Prostate gland (tissue), 2 donors: ENCODE results near the gene DST. TPM values are rescaled to one million over a fixed set of nuclear protein-coding genes. Genes with fewer than 3 reads are reported as not detected.

Experiments used
- DNase-seq: peaks from one replicate; pipeline ENCODE4 v3.0.0-alpha.2; 2019; ENCODE audit warnings: low spot score
- H3K27ac ChIP-seq, 2 donors: fragments of 200-600 bp; sonication (generic); 2 replicates each; pipeline ENCODE4 v1.5.1; 2017 to 2019
- H3K27me3 ChIP-seq: fragments of 200-600 bp; sonication (generic); replicated peaks from 2 replicates; pipeline ENCODE4 v1.5.1; 2019; ENCODE audit not compliant: insufficient read depth
- H3K36me3 ChIP-seq, 2 donors: fragments of 200-600 bp; sonication (generic); 1 replicate in 1 of 2; 2 replicates in 1 of 2; pipeline versions ENCODE4 v1.5.1 to v1.8.1; 2017 to 2019
- H3K4me1 ChIP-seq: fragments of 200-600 bp; sonication (generic); replicated peaks from 2 replicates; pipeline ENCODE4 v1.5.1; 2019
- H3K4me3 ChIP-seq, 2 donors: fragments of 200-600 bp; sonication (generic); 2 replicates each; pipeline ENCODE4 v1.5.1; 2017 to 2019
- H3K9me3 ChIP-seq: fragments of 200-600 bp; sonication (generic); 2 replicates; pipeline ENCODE4 v1.5.1; 2017
- POLR2A ChIP-seq: fragments of 450-650 bp; IDR thresholded peaks from one replicate; pipeline ENCODE4 v1.6.1; 2016; ENCODE audit warnings: antibody characterized with exemption, mild to moderate bottlenecking
- POLR2AphosphoS5 ChIP-seq: sonication (generic); formaldehyde crosslinking; IDR thresholded peaks from one replicate; pipeline ENCODE4 v1.6.1; 2017; ENCODE audit warnings: antibody characterized with exemption
- WGBS: methylation state at CpG from one replicate; pipeline ENCODE4 v1.1.5; 2018; 5-methylcytosine and 5-hydroxymethylcytosine counted together
- intact Hi-C: fragments of 100-400 bp; cut with DNase I; formaldehyde crosslinking; loops from one replicate; pipeline ENCODE4 v1.14.2; 2022
- total RNA-seq, 2 donors: library from RNA; depleted of rRNA; stranded (reverse); fragments of >200 nt; gene quantifications; one replicate each; pipeline ENCODE4 v1.1.0, GENCODE V29; 2016
- TF ChIP-seq, protein P1 (sequence below), 4 experiments: fragments of 200-600 bp in 2 of 4; fragments of 450-650 bp in 2 of 4; sonication (generic) in 2 of 4; IDR thresholded peaks; 1 replicate in 3 of 4; 2 replicates in 1 of 4; pipeline ENCODE4 v1.5.1; 2016 to 2019; ENCODE audit warnings: antibody characterized with exemption in 4 of 4, mild to moderate bottlenecking in 2 of 4, moderate library complexity in 2 of 4

The DST gene
- total RNA-seq, 2 donors from 2014 or later = 131 to 242 TPM

- Histone ChIP-seq H3K4me3 (no peak overlapping the region), H3K27me3 (no peaks in the 10 kb centered on the region), H3K36me3 (no peaks in the 10 kb centered on the region), H3K27ac (no peak overlapping the region), H3K9me3 (no peaks in the 10 kb centered on the region), H3K4me1 (no peaks in the 10 kb centered on the region)
- 41% methylated on average over 2 of the region's 2 CpGs for WGBS
- TF ChIP-seq, protein P1, sequence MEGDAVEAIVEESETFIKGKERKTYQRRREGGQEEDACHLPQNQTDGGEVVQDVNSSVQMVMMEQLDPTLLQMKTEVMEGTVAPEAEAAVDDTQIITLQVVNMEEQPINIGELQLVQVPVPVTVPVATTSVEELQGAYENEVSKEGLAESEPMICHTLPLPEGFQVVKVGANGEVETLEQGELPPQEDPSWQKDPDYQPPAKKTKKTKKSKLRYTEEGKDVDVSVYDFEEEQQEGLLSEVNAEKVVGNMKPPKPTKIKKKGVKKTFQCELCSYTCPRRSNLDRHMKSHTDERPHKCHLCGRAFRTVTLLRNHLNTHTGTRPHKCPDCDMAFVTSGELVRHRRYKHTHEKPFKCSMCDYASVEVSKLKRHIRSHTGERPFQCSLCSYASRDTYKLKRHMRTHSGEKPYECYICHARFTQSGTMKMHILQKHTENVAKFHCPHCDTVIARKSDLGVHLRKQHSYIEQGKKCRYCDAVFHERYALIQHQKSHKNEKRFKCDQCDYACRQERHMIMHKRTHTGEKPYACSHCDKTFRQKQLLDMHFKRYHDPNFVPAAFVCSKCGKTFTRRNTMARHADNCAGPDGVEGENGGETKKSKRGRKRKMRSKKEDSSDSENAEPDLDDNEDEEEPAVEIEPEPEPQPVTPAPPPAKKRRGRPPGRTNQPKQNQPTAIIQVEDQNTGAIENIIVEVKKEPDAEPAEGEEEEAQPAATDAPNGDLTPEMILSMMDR (IDR thresholded peaks at IDR 0.05) = no peak
- TF ChIP-seq POLR2A (no peak), POLR2AphosphoS5 (no peak)
- no peak for DNase-seq
- intact Hi-C loops = no loop called here
Measured at GRCh38 chr6:56573624-56574023, 69.1 kb downstream of the DST start.

DNA sequence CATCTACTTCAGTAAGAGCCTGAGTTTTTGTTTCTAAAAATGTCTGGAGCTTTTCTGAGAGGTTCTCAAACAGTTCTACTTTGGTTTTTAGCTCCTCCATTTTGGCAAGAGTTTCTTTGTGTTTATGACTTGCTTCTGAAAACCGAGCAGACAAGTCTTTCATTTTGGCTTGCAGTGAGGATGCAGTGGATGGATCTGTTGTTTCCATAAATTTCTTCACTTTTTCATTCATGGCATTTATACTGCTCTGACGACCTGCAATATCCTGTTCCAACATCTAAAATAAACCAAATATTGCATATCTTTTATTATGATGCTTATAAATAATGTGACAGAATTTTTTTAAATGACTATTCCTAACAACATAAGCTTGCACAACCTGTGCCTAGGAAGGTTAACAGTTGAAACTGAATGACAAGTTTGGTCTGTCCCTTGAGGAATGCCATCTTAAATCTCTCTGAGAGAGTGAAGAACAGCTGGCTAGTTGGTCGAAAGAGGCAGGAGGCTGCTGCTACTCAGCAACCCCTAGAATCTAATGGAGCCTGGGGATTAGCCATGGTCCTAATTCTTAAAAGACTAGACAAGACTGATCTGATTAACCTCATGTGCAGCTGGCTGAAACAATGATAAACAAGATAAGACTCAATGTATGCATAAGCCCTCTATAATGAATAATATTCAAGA is 69.8 kb downstream of the DST start:
- Histone ChIP-seq H3K27ac (no peak overlapping the region), H3K9me3 (no peaks in the 10 kb centered on the region), H3K4me1 (no peaks in the 10 kb centered on the region), H3K36me3 (no peaks in the 10 kb centered on the region), H3K27me3 (no peaks in the 10 kb centered on the region), H3K4me3 (no peak overlapping the region)
- 25% methylated on average over 3 of the region's 3 CpGs for WGBS
- TF ChIP-seq POLR2A = no peak
- no peak for TF ChIP-seq POLR2AphosphoS5
- TF ChIP-seq, protein P1 (IDR thresholded peaks at IDR 0.05) = no peak
- intact Hi-C loops = no loop called here
- no peak for DNase-seq

GRCh38 chr6:56571605-56572004 is 71.1 kb downstream of the DST start:
- Histone ChIP-seq H3K36me3 (no peaks in the 10 kb centered on the region), H3K27ac (no peak overlapping the region), H3K27me3 (no peaks in the 10 kb centered on the region), H3K4me3 (no peak overlapping the region), H3K9me3 (no peaks in the 10 kb centered on the region), H3K4me1 (no peaks in the 10 kb centered on the region)
- intact Hi-C loops = no loop called here
- WGBS = 78% methylated on average over 4 of the region's 4 CpGs
- no peak for TF ChIP-seq POLR2AphosphoS5
- no peak for TF ChIP-seq POLR2A
- TF ChIP-seq, protein P1 (IDR thresholded peaks at IDR 0.05) = no peak
- DNase-seq = no peak

DNA sequence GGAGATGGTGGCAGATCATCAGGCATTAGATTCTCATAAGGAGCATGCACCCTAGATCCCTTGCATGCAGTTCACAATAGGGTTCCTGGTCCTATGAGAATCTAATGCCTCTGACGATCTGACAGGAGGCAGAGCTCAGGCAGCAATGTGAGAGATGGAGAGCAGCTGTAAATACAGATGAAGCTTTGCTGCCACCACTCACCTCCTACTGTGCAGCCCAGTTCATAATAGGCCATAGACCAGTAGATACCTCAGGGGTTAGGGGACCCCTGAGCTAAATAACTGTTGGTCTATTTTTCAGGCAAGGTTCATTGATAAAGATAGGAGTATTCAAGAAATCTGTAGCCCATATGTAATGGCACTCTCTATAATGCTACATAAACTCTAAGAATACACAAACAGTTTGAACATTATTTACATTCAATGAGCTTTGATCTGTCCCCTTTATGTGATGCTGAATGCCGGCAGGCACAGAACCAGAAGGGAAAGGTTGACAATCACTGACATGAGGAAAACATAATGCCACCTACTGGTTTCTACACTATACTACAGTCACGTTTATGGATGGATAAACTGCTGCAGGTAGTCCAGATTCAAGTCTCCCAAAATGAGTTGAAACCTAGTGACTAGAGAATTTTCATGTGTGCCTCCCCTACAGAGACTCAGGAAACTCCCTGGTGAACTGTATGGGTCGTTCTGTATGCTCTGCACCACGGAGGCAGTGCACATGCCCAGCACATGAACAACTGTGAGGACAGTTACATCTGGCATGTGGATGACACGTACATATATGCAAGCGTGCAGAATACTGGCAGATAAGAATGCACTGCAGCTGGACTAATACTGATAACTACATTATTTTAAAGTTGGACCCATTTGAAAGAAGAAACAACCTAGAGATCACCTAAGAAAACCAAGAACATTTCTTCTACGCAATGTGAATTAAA is 72.0 kb downstream of the DST start:
- no peak overlapping the region for H3K4me3 ChIP-seq
- no peaks in the 10 kb centered on the region for H3K36me3 ChIP-seq
- H3K4me1 ChIP-seq = no peaks in the 10 kb centered on the region
- intact Hi-C loops = no loop called here
- no peaks in the 10 kb centered on the region for H3K9me3 ChIP-seq
- WGBS = 59% methylated on average over 8 of the region's 8 CpGs
- TF ChIP-seq POLR2A = no peak
- TF ChIP-seq, protein P1 (IDR thresholded peaks at IDR 0.05) = peak; percentile 19 to 63 (median 48)
- TF ChIP-seq POLR2AphosphoS5 = no peak
- DNase-seq = no peak
- no peaks in the 10 kb centered on the region for H3K27me3 ChIP-seq
- H3K27ac ChIP-seq = no peak overlapping the region
